CD4-positive, alpha-beta T cell treated with Interleukin-4 for 1 hour (primary cell): ENCODE measurements around the gene ZFAND5.
A peak's percentile ranks its signal among the peaks of the same experiment; 100 is the strongest.

Source experiments
- DNase-seq, 2 donors: peaks; one replicate each; pipeline ENCODE4 v3.0.0-alpha.2; 2020 to 2022

ZFAND5 gene, protein sequence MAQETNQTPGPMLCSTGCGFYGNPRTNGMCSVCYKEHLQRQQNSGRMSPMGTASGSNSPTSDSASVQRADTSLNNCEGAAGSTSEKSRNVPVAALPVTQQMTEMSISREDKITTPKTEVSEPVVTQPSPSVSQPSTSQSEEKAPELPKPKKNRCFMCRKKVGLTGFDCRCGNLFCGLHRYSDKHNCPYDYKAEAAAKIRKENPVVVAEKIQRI

DNA sequence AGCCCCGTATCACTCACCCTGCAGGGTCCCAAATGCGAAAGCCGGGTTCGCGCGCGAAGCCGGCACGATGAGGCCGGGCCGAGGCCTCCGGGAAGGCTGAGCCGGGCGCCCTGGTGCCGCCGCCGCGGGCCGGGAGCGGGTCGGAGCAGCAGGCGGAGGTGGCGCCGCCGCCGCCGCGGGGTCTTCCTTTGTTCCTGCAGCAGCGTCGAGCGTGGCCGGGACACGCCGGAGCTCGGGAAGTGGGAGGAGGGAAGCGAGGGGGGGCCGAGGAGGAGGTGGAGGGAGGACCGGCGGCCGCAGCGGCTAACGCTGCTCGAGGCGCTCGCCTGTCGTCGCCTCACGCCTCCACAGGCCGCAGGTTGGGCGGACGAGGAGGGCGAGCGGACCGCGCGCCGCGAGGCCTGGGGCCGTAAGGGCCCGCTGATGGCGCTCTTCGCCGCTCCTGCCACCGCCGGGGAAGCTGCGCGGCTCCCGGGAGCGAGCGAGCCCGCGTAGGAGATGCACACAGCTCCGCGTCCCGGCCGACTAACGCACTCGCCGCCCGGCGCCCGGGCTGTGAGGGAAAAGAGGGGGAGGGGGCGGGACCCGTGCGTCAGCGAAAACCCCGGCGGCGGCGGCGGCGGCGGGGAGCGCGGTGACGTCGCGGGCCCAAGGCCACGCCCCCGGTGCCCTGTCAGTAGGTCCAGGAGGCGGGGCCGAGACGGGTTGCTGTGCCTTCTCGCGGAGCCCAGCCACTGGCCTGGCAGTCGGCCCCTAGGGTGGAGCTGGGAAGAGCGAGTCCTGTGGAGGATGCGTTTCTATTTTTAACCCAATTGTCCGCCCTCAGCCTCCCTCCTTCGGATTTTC is at the start of gene ZFAND5:
TSS of gene ZFAND5 (minus strand) at position 530 of the 846 bp plus-strand sequence. CDS start 4,430 bp downstream, outside the sequence.
- peak; percentile 93 to 95 for DNase-seq

DNA sequence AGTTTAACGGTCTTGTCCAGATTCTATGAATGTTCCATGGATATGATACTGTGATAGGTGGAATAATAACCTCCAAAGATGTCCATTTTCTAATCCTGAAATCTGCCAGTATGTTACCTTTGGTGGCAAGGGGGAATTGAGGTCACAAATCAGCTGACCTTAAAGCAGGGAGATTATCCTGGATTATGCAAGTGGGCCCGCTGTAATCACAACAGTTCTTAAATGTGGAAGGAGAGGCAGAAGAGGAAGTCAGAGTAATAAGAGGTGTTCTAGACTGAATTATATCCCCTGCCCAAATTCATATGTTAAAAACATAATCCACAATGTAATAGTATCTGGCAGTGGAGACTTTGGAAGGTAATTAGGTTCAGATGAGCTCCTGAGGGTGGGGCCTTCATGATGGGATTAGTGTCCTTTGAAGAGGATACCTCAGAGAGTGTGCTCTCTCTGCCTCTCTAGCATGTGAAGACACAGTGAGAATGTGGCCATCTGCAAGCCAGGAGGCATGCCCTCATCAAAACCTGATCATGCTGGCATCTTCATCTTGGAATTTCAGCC is 47.6 kb upstream of the ZFAND5 start:
- DNase-seq: no peak

- DNase-seq: no peak
Observed at GRCh38 chr9:72410214-72410613, 45.2 kb upstream of the ZFAND5 start.

- no peak for DNase-seq
Observed at GRCh38 chr9:72407114-72407513, 42.1 kb upstream of the ZFAND5 start.

DNA sequence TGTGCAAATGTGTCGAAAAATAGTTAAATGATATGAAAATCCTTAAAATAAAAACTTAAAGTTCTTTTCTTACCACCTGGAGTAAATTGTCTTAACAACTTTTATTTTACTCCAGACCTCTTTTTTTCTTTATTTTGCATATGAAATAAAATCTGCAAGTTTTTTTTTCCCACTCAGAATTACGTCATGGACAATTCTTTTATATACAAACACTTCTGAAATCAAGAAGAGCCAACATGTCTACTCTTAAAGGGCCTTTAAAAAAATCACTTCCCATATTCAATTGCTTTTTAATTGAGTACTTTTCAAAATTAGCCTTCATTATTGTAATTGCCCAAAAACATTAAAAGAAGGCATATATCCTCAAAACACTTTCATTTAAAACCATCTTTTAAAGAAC is 37.7 kb upstream of the ZFAND5 start:
- DNase-seq: no peak

DNA sequence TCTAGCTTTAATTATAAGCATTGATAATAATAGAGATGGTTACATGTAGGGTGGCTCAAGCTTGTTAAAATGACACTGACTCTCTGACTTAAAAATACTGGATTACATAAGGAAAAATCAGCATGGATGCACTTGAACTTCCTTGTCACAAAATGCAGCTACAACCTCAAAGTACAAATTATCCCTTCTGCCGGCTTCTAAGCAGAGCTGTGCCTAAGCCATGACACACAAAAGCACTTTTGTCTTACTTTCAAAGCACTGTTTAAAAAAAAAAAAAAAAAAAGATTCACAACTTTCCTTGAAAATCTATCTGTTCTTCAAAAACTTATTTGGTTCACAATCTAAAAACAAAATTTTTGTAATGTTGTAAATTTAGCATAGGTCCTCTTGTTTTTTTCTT is 36.4 kb upstream of the ZFAND5 start:
- DNase-seq: no peak

- no peak for DNase-seq
Observed at GRCh38 chr9:72400866-72401265, 35.9 kb upstream of the ZFAND5 start.

GRCh38 chr9:72399391-72399790 is 34.4 kb upstream of the ZFAND5 start:
- DNase-seq: no peak

DNA sequence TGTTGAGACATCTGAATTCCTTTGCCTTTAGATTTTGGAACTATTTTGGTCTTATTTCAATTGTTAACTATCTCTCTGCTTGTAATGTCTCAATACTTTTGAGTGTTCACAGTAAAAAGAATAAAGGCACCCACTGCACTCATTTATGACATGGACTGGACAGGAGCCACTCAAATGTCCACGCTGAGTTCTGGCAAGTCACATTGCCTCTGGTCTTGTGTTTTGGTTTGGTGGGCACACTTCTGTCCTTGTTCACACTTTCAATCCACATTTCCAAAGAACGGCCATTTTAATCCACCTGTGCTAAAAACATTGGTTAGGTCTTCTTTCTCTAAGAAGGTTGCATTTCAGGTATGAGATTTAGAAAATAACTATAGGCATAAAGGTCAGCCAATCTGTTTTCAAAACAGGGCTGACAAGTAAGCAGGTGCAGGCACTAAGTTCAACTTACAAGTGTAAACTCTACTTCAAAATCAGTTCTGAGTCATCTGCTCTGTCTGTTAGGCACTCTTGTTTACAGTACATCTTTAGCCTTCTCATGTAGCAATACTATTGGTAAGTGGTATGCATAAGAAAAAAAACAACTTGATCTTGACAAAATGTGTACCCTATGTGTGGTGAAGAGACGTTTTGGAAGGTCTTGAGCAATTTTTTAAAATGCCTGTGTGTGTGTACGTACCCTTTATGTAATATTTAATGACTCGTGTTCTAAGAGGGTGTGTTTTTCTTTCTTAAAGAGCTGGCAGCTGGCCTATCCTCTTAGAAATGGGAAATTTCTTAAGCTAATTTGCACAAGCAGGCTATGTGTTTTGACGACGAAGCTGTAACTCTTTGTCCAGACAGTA is 31.5 kb upstream of the ZFAND5 start:
- peak; percentile 16 to 23 for DNase-seq

GRCh38 chr9:72394066-72394465 is 29.1 kb upstream of the ZFAND5 start:
- DNase-seq: peak in 1 of 2 donors; percentile 9

- no peak for DNase-seq
Observed at GRCh38 chr9:72390907-72391306, 25.9 kb upstream of the ZFAND5 start.

- DNase-seq: no peak
Observed at GRCh38 chr9:72386186-72386585, 21.2 kb upstream of the ZFAND5 start.

DNA sequence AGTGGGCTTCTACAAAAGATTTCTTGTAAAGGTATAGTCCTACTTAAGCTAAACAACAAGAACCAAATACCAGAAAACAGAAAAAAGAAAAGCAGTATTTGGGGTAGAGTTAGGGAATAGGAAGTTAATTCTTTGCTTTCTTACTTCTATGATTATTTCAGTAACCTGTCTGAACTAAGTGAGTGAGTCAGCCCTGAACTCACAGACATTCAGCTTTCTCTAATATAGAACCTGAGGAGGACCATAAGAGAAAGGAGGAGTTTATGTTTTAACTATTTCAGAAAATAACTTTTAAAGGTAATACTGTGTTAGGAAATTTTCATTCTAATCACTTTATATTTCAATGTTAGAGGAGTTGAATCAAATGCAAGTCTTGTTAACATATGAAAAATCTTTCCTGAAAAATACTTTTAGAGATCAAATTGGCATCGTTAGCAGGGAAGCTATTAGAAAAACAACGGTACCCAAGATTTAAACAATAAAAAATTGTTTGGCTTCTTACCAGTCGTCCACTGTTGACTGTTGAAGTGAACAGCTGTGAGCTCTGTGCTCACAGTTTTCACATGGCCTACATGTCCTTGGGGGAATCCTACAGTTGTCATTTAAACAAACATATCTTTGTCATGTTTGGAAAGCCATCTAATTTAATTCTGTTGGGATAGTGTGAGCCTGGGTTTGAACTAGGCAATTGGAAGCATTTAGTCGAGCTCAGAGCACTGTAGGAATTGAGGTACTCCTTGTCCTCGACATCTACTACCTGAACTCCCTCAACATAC is 19.9 kb upstream of the ZFAND5 start:
- DNase-seq: no peak

DNA sequence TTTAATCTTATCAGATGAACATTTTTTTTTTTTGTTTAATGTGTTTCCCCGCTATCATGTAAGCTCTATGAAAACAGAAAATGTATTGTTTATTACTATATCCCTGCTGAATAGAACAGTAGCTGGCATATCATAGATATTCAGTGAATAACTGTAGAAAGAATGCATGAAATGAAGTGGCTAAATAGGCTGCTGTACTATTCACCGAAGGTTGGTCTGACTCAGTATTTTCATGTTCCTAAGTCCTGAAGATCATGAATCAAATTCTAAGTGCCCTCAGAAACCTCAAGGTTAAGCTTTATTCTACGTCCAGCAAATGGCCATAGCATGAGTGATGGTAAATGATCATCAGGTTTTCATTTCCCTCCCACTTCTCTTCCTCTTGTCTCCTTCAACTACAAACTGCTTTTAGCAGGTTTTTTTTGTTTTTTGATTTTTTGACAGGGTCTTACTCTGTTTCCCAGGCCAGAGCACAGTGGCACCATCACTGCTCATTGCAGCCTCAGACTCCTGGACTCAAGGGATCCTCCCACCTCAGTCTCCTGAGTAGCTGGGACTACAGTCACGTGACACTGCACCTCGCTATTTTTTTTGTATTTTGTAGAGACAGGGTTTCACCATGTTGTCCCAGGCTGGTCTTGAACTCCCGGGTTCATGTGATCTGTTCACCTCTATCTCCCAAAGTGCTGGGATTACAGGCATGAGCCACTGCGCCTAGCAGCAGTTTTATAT is 19.1 kb upstream of the ZFAND5 start:
- DNase-seq: no peak

DNA sequence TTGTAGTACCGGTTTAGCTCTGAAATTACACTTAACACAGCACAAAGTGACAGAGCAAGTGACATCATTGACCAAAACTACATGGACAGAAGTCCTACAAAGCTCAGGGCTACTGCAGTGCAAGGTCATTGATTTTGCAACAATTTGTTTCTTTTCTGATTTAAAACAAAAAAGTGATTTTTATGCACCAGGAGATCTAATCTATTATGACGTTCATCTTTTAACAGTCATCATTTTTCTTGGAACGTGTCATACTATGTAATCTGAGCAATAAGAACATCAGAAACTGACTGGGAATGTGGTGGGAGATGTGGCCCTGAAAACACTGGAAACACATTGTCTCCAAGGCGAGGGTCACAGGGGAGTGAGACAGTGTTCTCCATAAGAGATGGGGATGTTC is 17.4 kb upstream of the ZFAND5 start:
- DNase-seq: no peak

- DNase-seq: no peak
Observed at GRCh38 chr9:72377041-72377440, 12.0 kb upstream of the ZFAND5 start.

- DNase-seq: no peak
Observed at GRCh38 chr9:72371151-72371550, 6.1 kb upstream of the ZFAND5 start.

- DNase-seq: peak; percentile 77 to 82
Observed at GRCh38 chr9:72365525-72366256, 683 bp upstream of the ZFAND5 start.

DNA sequence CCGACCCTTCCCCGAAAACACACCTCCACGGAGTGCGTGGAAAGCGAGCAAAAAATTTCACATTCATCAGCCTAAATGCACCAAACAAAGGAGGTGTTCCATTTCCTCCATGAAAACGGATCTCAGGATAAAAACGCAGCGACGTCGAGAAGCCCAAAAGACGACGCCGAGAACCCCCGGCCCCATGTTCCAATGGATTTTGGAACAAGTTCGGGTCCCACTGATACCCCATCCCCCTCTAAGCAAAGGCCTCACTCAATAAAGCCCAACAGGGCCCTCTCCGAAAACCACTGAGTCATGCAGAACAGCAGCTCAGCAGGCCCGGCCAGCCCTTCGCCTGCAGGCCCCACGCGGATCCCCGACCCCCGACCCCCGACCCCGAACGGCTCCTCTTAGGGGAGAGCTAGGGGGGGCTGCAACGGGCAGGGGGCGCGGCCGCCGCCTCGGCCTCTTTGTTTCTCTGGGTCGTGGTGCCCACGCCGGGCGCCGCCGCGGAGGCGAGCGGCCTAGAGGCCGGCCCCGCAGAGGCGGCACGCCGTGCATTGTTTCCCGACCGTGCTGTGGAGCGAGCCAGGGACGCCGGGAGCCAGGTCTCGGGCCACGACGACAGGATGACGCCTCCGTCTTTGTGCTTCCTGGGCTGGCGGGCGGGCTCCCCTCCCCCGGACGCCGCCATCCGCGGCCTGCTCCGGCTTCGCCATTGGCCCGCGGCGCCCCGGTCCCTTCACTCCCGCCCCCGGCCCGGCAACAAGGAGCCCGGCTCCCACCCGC is 915 bp downstream of the ZFAND5 start:
- peak; percentile 68 to 69 for DNase-seq

DNA sequence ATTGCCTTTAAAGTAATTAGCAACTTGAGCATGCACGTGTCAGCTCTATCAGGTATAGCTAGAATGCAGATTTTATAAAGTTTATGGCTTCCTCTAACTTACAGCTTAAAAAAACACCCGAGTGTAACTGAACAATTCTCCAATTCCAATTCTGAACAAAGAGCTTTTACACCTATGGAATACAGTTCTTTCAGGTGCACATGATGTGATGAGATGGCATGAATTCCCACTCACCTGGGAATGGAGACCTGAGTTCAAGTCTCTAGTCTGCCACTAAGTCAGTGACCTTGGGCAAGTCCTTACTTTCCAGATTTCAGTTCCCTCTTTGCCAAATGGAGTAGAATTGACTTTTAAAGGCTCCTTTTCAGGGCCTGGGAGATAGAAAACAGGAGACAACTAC is 1.8 kb downstream of the ZFAND5 start:
- peak in 1 of 2 donors; percentile 10 for DNase-seq
